EH (cell line): ENCODE measurements around the gene SPAG17.
"Not testable (repeated sequence)": the region's sequence is repeated elsewhere in the genome, so short reads cannot be mapped to it uniquely, and the experiment has no call there.

Source experiments
- DNase-seq: peaks from one replicate; pipeline ENCODE4 v3.0.0-alpha.2; 2015; ENCODE audit warnings: low read depth

The SPAG17 gene

GRCh38 chr1:117976381-117976780 is 208.6 kb downstream of the SPAG17 start:
- DNase-seq: no peak

GRCh38 chr1:117971777-117972176 is 213.3 kb downstream of the SPAG17 start:
- DNase-seq: no peak

- DNase-seq: no peak
Measured at GRCh38 chr1:117970252-117970651, 214.8 kb downstream of the SPAG17 start.

- DNase-seq: peak; percentile 1
Measured at GRCh38 chr1:117967881-117968280, 217.1 kb downstream of the SPAG17 start.

- peak; percentile 44 for DNase-seq
Measured at GRCh38 chr1:117967477-117967876, 217.6 kb downstream of the SPAG17 start.

- DNase-seq: peak; percentile 5
Measured at GRCh38 chr1:117964290-117965038, 220.6 kb downstream of the SPAG17 start.

- DNase-seq: peak; percentile 76
Measured at GRCh38 chr1:117959364-117959763, 225.7 kb downstream of the SPAG17 start.

GRCh38 chr1:117952386-117952785 is 232.6 kb downstream of the SPAG17 start:
- no peak for DNase-seq

GRCh38 chr1:117942293-117942692 is 242.7 kb downstream of the SPAG17 start:
- DNase-seq: no peak

GRCh38 chr1:117933769-117934168 is 251.3 kb downstream of the SPAG17 start:
- no peak for DNase-seq

- no peak for DNase-seq
Measured at GRCh38 chr1:117932576-117932975, 252.5 kb downstream of the SPAG17 start.

GRCh38 chr1:117930484-117930883 is 254.5 kb downstream of the SPAG17 start:
- peak; percentile 7 for DNase-seq

GRCh38 chr1:117930173-117930447 is 254.9 kb downstream of the SPAG17 start:
- no peak for DNase-seq

GRCh38 chr1:117929343-117930172 is 255.5 kb downstream of the SPAG17 start, which contains the start of the genes GDAP2 and WDR3:
TSS of gene GDAP2 (minus strand) at chr1:117929621. CDS start at chr1:117920357, 9,264 bp downstream.
TSS of gene WDR3 (plus strand) at chr1:117929739. CDS start at chr1:117933320, 3,581 bp downstream.
- peak; percentile 98 for DNase-seq

- peak; percentile 71 for DNase-seq
Measured at GRCh38 chr1:117928881-117929342, 256.1 kb downstream of the SPAG17 start.

GRCh38 chr1:117925981-117926380 is 259.0 kb downstream of the SPAG17 start:
- DNase-seq: no peak

GRCh38 chr1:117922717-117923116 is 262.3 kb downstream of the SPAG17 start:
- DNase-seq: not testable (repeated sequence)

- no peak for DNase-seq
Measured at GRCh38 chr1:117921991-117922390, 263.0 kb downstream of the SPAG17 start.

GRCh38 chr1:117919376-117919775 is 265.7 kb downstream of the SPAG17 start:
- DNase-seq: no peak

- no peak for DNase-seq
Measured at GRCh38 chr1:117911051-117911450, 274.0 kb downstream of the SPAG17 start.

- no peak for DNase-seq
Measured at GRCh38 chr1:117905019-117905418, 280.0 kb downstream of the SPAG17 start.

GRCh38 chr1:117904485-117904884 is 280.5 kb downstream of the SPAG17 start:
- DNase-seq: no peak
